ENCODE results near the gene PRKAR1A.
A peak's percentile ranks its signal among the peaks of the same experiment; 100 is the strongest.

PRKAR1A gene

DNA sequence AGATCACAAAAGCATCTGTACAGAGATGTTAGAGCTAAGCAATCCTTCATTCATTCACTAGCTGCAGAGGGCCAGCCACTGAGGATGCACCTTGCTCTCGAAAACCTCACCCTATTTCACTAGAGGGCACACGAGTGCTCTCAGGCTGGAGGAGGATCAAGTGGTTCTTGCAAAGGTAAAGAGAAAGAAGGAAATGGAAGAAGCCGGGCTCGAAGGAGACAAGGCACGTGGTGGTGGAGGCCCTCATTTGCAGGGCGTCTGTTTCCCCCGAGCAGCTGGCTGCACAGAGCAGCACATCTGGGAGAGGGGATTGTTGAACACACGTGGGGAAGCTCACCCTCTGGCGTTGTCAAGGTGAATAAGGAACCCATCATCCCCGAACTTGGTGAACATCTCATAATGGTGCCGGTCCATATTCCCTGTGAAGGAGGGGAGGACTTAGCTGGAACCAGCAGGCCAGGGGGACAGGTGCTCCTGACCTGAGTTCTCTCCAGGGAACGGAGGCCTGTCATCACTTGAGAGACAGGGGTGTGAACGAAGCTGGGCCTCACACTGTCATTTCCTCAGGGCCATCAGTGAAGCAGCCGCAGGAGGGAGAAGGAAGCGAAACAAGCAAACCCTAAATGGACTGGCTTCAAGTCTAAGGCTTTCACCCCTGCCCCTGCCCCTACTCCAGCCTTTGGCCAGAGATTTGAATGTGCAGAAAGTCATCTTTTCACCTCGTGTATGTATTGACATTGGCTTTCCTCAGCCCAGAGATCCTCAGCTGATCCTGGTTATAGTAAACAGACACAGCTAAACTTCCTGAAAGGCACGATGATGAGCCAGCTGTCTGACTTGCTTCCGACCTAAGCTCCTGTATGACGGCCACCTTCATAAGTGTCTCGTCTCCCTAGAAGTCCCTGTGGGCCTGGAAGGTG lies 27.6 kb downstream of the PRKAR1A start:
- Histone ChIP-seq H3K27ac (peak overlapping the region; percentile 45), H3K9me3 (no peaks in the 10 kb centered on the region), H3K4me3 (ENCODE audit: low read depth in 1 of 2, low read length in 1 of 2) (no peak overlapping the region), H3K36me3 (peaks cover 72% of the 10 kb centered on the region), H3K4me1 (ENCODE audit: control insufficient read depth in 1 of 2, insufficient read depth in 1 of 2, low read depth in 1 of 2, low read length in 1 of 2) (no peaks in the 10 kb centered on the region), H3K27me3 (no peaks in the 10 kb centered on the region)
- TF ChIP-seq, protein P1, sequence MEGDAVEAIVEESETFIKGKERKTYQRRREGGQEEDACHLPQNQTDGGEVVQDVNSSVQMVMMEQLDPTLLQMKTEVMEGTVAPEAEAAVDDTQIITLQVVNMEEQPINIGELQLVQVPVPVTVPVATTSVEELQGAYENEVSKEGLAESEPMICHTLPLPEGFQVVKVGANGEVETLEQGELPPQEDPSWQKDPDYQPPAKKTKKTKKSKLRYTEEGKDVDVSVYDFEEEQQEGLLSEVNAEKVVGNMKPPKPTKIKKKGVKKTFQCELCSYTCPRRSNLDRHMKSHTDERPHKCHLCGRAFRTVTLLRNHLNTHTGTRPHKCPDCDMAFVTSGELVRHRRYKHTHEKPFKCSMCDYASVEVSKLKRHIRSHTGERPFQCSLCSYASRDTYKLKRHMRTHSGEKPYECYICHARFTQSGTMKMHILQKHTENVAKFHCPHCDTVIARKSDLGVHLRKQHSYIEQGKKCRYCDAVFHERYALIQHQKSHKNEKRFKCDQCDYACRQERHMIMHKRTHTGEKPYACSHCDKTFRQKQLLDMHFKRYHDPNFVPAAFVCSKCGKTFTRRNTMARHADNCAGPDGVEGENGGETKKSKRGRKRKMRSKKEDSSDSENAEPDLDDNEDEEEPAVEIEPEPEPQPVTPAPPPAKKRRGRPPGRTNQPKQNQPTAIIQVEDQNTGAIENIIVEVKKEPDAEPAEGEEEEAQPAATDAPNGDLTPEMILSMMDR (IDR thresholded peaks at IDR 0.05): no peak

DNA sequence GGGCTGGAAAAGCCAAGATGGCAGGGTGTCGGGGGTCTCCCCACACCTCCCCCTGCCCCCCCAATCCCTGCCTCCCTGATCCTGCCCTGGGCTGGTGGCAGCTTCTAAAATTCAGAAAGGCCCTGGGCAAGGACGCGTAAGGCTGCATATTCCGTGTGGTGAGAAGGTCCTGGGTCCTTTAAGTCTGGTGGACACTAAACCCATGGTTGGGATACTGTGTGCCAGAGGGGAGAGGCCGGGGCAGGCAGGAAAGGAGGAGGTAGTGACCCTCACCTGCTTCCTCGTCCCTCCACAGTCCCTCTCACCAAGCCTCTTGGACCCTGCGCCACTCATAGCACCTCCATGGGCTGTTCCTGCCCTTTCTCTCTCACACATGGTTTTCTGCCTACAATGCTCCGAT lies 28.8 kb downstream of the PRKAR1A start:
- H3K9me3 ChIP-seq: no peaks in the 10 kb centered on the region
- no peaks in the 10 kb centered on the region for H3K27me3 ChIP-seq
- no peaks in the 10 kb centered on the region for H3K4me1 ChIP-seq (ENCODE audit: control insufficient read depth in 1 of 2, insufficient read depth in 1 of 2, low read depth in 1 of 2, low read length in 1 of 2)
- no peak overlapping the region for H3K27ac ChIP-seq
- H3K36me3 ChIP-seq: peaks cover 60% of the 10 kb centered on the region
- no peak overlapping the region for H3K4me3 ChIP-seq (ENCODE audit: low read depth in 1 of 2, low read length in 1 of 2)
- TF ChIP-seq, protein P1 (IDR thresholded peaks at IDR 0.05): no peak

DNA sequence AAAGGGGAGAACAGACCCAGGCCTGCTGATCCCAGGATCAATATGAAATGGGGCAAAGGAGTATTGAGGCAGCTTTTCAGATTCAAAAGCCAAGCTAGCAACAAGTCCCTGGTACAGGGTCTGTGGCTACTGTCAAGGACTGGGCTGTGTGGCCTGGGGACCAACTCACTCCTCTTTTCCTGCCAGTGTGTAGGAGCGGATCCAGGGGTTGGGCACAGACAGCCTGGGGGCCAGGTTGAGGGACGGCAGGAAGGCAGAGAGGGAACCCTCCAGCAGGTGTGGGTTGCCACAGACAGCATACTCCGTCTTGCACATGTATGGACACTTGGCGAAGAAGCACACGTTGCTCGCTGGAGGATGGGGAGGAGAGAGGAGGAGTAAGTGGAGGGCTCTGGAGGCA lies 29.6 kb downstream of the PRKAR1A start:
- H3K36me3 ChIP-seq: peaks cover 52% of the 10 kb centered on the region
- TF ChIP-seq, protein P1 (IDR thresholded peaks at IDR 0.05): no peak
- no peak overlapping the region for H3K27ac ChIP-seq

DNA sequence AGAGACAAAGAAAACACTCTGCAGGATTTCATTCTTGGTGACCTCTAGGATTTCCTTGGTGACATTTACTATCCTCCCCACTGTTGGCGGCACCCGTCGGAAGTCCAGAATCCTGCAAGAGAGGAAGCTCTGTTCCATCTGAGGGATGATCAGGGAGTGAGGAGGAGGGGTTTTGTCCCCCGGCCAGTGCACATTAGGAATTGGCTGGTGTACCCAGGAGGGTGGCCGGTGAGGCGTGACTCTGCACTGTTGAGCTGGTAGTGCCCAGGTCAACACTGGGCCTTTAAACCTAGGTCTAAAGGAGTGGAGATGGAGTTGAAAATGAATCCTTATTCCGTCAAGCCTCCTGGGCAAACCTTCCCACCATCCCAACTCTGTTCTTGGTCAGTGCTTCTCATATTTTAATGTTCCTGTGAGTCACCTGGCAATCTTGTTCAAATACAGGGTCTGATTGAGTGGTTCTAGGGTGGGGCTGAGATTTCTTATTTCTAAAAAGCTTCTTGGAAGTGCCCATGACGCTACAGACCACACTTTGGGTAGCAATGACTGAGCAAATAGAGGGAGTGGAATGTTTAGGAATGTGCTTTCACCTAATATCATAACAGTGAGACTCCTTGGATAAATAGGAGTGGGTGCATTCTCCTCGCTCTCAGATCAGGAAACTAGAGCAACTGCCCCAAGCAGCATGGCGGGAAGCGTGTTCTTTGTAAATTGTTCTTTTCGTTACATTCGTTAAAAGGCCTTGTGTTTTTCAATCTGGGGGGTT lies 30.7 kb downstream of the PRKAR1A start:
- Histone ChIP-seq H3K36me3 (peaks cover 41% of the 10 kb centered on the region), H3K4me3 (ENCODE audit: low read depth in 1 of 2, low read length in 1 of 2) (no peak overlapping the region), H3K27me3 (no peaks in the 10 kb centered on the region), H3K27ac (no peak overlapping the region), H3K4me1 (ENCODE audit: control insufficient read depth in 1 of 2, insufficient read depth in 1 of 2, low read depth in 1 of 2, low read length in 1 of 2) (no peaks in the 10 kb centered on the region), H3K9me3 (no peaks in the 10 kb centered on the region)
- TF ChIP-seq, protein P1 (IDR thresholded peaks at IDR 0.05): no peak

More for the DNA sequence above, 29.6 kb downstream of the PRKAR1A start:
- Histone ChIP-seq H3K9me3 (no peaks in the 10 kb centered on the region), H3K27me3 (no peaks in the 10 kb centered on the region), H3K4me3 (ENCODE audit: low read depth in 1 of 2, low read length in 1 of 2) (no peak overlapping the region), H3K4me1 (ENCODE audit: control insufficient read depth in 1 of 2, insufficient read depth in 1 of 2, low read depth in 1 of 2, low read length in 1 of 2) (no peaks in the 10 kb centered on the region)

DNA sequence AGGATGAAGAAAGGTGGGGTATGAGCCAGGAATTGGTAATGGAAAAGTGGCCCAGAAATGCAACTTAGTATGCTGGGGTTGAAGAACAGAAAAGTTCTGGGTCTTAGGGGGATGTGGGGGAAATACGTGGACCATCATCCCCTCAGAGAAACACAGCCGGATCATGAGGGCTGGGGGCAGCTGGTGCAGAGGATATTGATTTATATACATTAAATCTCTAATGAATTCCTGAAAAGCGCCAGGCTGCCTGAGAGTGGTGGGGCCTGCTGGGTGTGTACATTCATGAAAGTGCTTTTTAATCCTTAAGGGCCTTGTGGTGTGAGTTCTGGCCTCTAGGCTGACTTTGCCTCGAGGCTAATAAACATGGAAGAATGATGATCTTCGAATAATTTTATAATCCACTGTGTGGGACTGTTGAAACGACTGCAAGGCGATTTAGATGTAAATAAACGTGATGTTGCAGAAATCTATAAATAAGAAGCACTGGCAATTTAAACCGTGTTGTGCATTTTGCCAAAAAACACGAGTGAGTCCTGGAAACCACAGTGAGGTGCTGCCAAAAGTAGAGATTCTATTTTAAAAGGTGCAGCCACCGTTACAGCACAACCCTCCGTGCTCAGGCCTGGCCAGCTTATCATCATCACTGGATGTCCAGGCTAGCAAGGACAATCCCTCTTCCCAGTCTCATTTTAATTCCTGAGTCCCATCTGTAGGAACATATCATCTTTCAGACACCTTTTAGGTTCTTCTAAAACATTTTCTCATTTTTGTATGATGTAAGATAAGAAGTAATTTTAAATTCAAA lies 32.1 kb downstream of the PRKAR1A start:
- Histone ChIP-seq H3K9me3 (no peaks in the 10 kb centered on the region), H3K36me3 (peaks cover 27% of the 10 kb centered on the region), H3K27me3 (no peaks in the 10 kb centered on the region), H3K27ac (no peak overlapping the region), H3K4me3 (ENCODE audit: low read depth in 1 of 2, low read length in 1 of 2) (no peak overlapping the region), H3K4me1 (ENCODE audit: control insufficient read depth in 1 of 2, insufficient read depth in 1 of 2, low read depth in 1 of 2, low read length in 1 of 2) (no peaks in the 10 kb centered on the region)
- TF ChIP-seq, protein P1 (IDR thresholded peaks at IDR 0.05): no peak
